OCI-LY3 (cell line): ENCODE data around the gene RHNO1.

Experiments
- H2AFZ ChIP-seq: fragments of 200-600, 300-600 bp; shearing (Covaris generic); 2 replicates; pipeline ENCODE4 v1.6.0; 2014; ENCODE audit warnings: antibody characterized with exemption, low read depth, low read length
- H3K27ac ChIP-seq: fragments of 200-600, 300-600 bp; sonication (generic); 2 replicates; pipeline ENCODE4 v1.5.1; 2014; ENCODE audit warnings: mild to moderate bottlenecking, low read length, moderate library complexity, mixed read lengths
- H3K27me3 ChIP-seq: fragments of 200-600, 300-600 bp; sonication (generic); 2 replicates; pipeline ENCODE4 v1.6.1; 2014; ENCODE audit warnings: low read depth, low read length, mixed read lengths
- H3K36me3 ChIP-seq: fragments of 200-600, 300-600 bp; sonication (generic); replicated peaks from 2 replicates; pipeline ENCODE3; 2014; ENCODE audit warnings: low read depth, low read length, mixed read lengths
- H3K4me1 ChIP-seq: fragments of 300-600, 200-600 bp; sonication (generic); 2 replicates; pipeline ENCODE4 v1.6.1; 2014; ENCODE audit warnings: low read length, mixed read lengths
- H3K4me2 ChIP-seq: fragments of 200-600, 300-600 bp; sonication (generic); 2 replicates; pipeline ENCODE4 v1.6.1; 2014; ENCODE audit warnings: low read length, mixed read lengths
- H3K4me3 ChIP-seq: fragments of 300-600, 200-600 bp; sonication (generic); 2 replicates; pipeline ENCODE4 v1.5.1; 2014; ENCODE audit warnings: antibody characterized with exemption, mild to moderate bottlenecking, low read length, moderate library complexity
- H3K79me2 ChIP-seq: fragments of 300-600, 200-600 bp; shearing (Covaris generic); 2 replicates; pipeline ENCODE4 v1.6.1; 2014; ENCODE audit warnings: mild to moderate bottlenecking, low read length, mixed read lengths
- H3K9ac ChIP-seq: fragments of 300-600, 200-600 bp; shearing (Covaris generic); 2 replicates; pipeline ENCODE4 v1.6.0; 2014; ENCODE audit warnings: mild to moderate bottlenecking, low read length, moderate library complexity
- H3K9me3 ChIP-seq: fragments of 200-600, 300-600 bp; shearing (Covaris generic); 2 replicates; pipeline ENCODE4 v1.6.1; 2014; ENCODE audit warnings: low read length, mixed read lengths; ENCODE audit not compliant: insufficient read depth
- H4K20me1 ChIP-seq: fragments of 200-600, 300-600 bp; sonication (generic); 2 replicates; pipeline ENCODE4 v1.6.1; 2016; ENCODE audit warnings: low read length, mixed read lengths; ENCODE audit not compliant: insufficient read depth
- CTCF ChIP-seq: fragments of 200-600, 300-600 bp; sonication (generic); IDR thresholded peaks from 2 replicates; pipeline ENCODE4 v1.5.1; 2014; ENCODE audit warnings: antibody characterized with exemption, low read length, low read depth
- EZH2phosphoT487 ChIP-seq: fragments of 200-600 bp; shearing (Covaris generic); IDR thresholded peaks from 2 replicates; pipeline ENCODE4 v1.6.1; 2018; ENCODE audit warnings: antibody characterized with exemption, mixed run types, low read depth

The RHNO1 gene

DNA sequence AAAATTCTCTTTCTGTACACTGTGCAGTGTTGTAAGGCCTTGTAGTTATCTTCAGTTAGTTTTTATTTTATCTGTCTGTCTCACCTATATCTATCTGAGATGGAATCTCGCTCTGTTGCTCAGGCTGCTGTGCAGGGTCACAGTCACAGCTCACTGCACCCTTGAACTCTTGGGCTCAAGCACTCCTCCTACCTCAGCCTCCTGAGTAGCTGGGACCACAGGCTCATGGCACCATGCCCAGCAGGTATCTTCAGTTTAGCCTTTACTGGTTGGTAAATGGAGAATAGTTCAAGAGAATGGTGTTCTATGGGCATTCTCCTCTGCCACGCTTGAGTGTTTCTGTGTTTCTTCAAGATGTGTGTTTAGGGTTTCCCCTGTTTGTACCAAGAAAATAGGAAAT, 27.2 kb downstream of the RHNO1 start:
- no peaks in the 10 kb centered on the region for H3K27me3 ChIP-seq
- peaks cover 4% of the 10 kb centered on the region; the same call in 1 of the 2 replicates for H3K79me2 ChIP-seq
- H3K9ac ChIP-seq = no peak overlapping the region
- H3K27ac ChIP-seq = no peak overlapping the region
- H3K4me3 ChIP-seq = no peak overlapping the region
- H3K4me1 ChIP-seq = no peaks in the 10 kb centered on the region
- H2AFZ ChIP-seq = no peak overlapping the region
- H3K9me3 ChIP-seq = no peaks in the 10 kb centered on the region
- no peaks in the 10 kb centered on the region for H3K36me3 ChIP-seq
- no peak overlapping the region for H3K4me2 ChIP-seq
- no peaks in the 10 kb centered on the region for H4K20me1 ChIP-seq
- TF ChIP-seq CTCF (no peak), EZH2phosphoT487 (no peak)

DNA sequence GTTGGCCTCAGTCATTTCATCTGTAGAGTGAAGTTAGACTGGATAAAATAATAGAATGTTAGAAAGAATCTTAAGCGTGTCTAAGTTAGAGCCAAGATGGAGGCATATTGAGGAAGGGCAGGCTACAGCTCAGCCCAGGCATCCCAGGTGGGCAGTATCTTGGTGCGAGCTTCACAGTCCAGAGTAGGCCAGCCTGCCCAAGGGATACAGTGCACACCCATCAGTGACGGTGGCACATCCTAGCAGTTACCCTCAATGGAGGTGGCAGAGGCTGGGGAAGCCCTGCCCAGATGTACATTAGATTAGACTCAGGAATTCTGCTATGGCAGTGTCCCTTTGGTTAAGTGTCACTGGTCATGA, 35.2 kb downstream of the RHNO1 start:
- Histone ChIP-seq H3K4me3 (no peak overlapping the region), H3K4me2 (no peak overlapping the region), H3K27me3 (no peaks in the 10 kb centered on the region), H3K4me1 (0 out of 2 replicates have a peak, but pooled peaks cover 4% of the 10 kb centered on the region), H3K79me2 (no peaks in the 10 kb centered on the region), H3K36me3 (no peaks in the 10 kb centered on the region), H2AFZ (no peak overlapping the region), H3K27ac (no peak overlapping the region), H4K20me1 (peaks cover 3% of the 10 kb centered on the region; the same call in 1 of the 2 replicates), H3K9me3 (no peaks in the 10 kb centered on the region), H3K9ac (no peak overlapping the region)
- TF ChIP-seq EZH2phosphoT487 = no peak
- TF ChIP-seq CTCF = no peak

DNA sequence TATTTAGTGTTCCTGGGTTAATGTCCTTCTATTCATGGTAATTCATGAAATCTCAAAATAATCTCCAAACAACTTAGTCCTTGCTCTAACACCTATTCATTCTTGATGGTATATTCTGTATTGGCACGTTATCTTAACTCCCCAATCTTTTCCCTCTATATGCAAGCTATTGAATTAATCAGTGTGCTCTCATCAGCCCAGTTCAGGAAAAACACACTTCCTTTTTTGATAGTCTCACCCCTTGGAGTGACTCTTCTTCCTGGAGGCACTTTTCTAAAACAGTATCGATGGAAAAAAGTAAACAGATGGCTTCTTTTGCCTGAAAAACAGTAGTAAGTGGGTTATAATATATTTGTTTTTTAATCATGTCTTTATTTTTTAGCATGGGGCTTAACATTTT, 42.2 kb downstream of the RHNO1 start:
- no peak overlapping the region for H3K27ac ChIP-seq
- no peaks in the 10 kb centered on the region for H4K20me1 ChIP-seq
- H3K4me3 ChIP-seq = no peak overlapping the region
- no peaks in the 10 kb centered on the region for H3K27me3 ChIP-seq
- H2AFZ ChIP-seq = no peak overlapping the region
- no peaks in the 10 kb centered on the region for H3K9me3 ChIP-seq
- no peak for TF ChIP-seq EZH2phosphoT487
- TF ChIP-seq CTCF = no peak
- H3K79me2 ChIP-seq = no peaks in the 10 kb centered on the region
- no peak overlapping the region for H3K4me2 ChIP-seq
- no peaks in the 10 kb centered on the region for H3K4me1 ChIP-seq
- no peak overlapping the region for H3K9ac ChIP-seq
- peaks cover 6% of the 10 kb centered on the region for H3K36me3 ChIP-seq

DNA sequence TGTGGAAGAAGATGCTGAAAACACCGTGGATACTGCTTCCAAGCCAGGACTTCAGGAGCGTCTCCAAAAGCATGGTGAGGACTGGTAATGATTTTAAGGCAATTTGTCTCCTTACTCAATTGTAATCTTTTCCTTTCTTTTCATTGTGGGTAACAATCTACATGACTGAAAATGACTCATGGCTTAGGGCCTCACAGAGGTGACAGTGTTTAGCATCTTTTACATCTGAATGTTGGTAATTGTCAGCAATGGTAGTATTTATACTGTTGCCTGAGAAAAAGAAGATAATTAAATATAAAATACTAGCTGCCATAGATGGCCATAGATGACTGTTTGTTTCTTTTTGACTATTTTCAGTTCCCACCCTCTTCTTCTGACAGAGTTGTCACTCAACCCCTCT, 45.3 kb downstream of the RHNO1 start:
- H4K20me1 ChIP-seq = no peaks in the 10 kb centered on the region
- H2AFZ ChIP-seq = no peak overlapping the region
- no peak overlapping the region for H3K9ac ChIP-seq
- TF ChIP-seq EZH2phosphoT487 (no peak), CTCF (no peak)
- no peaks in the 10 kb centered on the region for H3K4me1 ChIP-seq
- no peak overlapping the region for H3K4me3 ChIP-seq
- H3K27ac ChIP-seq = no peak overlapping the region
- H3K79me2 ChIP-seq = no peaks in the 10 kb centered on the region
- peaks cover 6% of the 10 kb centered on the region for H3K36me3 ChIP-seq
- no peaks in the 10 kb centered on the region for H3K9me3 ChIP-seq
- no peak overlapping the region for H3K4me2 ChIP-seq
- H3K27me3 ChIP-seq = no peaks in the 10 kb centered on the region
